Measurements from ENCODE around the gene TMEM205.
"Not testable (repeated sequence)": the region's sequence is repeated elsewhere in the genome, so short reads cannot be mapped to it uniquely, and the experiment has no call there.

Gene TMEM205

DNA sequence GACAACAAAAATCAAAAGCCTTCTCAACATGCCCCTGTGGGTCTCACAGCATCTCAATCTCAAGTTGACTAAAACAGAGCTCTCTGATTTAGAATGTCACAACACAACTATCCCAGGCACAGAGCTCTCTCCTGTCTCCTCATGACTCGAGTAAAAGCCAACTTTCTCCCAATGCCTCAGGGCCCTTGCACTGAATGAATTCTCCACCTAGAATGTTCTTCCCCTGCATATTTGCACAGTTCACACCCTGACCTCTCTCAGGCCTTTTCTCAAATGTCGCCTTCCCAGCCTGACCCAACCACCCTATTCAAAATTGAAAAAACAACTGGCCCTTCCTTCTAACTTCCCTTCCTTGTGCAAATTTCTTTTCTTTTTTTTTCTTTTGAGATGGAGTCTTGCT is 24.7 kb upstream of the TMEM205 start:
- no peak for DNase-seq

DNA sequence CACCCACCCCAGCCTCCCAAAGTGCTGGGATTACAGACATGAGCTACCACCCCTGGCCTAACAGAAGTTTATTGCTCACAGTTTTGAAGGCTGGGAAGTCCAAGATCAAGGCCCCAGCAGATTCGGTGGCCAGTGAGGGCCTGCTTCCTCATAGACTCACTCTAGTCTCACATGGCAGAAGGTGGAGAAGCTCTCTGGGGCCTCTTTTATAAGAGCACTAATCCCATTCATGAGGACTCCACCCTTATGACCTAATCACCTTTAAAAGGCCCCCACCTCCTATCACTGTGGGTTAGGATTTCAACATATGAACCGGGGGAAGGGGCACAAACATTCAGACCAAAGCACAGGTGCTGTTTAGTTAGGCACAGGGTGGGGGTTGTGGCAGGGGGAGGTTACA is 21.5 kb upstream of the TMEM205 start:
- DNase-seq, result no peak

DNA sequence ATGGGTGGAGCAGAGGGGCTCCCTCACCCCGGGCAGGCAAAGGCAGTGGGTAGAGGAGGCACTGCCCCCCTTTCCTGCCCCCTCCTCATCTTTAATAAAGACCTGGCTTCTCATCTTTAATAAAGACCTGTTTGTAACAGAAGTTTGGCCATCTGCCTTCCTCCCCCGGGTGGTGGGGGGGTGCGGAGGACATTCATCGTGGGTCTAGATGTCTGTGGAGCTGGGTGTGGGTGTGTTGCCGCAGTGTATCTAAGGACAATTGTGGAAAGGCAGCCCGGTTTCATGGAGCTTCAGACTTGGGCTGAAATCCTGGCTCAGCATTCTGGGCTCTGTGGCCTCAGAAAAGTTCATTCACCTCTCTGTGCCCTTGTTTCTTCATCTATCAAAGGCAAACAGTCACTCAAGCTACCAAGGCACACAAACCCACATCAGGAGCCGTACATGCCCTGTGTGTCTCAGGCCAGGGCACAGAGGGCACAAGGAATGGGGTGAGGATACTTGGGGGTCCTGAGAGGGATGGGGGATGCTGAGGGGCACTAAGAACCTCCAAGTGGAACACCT is 19.6 kb upstream of the TMEM205 start:
- DNase-seq, result no peak

DNA sequence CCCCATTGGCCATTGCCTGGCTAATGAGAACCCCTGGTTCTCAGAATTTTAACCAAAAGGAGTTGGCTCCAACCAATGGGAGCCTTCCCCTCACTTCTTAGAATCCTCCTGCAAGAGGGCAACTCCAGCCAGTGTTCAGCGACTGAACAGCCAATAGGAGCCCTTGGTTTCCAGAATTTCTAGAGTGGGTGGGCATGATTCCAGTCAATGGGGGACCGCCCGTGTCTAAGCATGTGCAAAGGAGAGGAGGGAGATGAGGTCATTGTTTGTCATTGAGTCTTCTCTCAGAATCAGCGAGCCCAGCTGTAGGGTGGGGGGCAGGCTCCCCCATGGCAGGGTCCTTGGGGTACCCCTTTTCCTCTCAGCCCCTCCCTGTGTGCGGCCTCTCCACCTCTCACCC is 18.9 kb upstream of the TMEM205 start:
- no peak for DNase-seq

DNA sequence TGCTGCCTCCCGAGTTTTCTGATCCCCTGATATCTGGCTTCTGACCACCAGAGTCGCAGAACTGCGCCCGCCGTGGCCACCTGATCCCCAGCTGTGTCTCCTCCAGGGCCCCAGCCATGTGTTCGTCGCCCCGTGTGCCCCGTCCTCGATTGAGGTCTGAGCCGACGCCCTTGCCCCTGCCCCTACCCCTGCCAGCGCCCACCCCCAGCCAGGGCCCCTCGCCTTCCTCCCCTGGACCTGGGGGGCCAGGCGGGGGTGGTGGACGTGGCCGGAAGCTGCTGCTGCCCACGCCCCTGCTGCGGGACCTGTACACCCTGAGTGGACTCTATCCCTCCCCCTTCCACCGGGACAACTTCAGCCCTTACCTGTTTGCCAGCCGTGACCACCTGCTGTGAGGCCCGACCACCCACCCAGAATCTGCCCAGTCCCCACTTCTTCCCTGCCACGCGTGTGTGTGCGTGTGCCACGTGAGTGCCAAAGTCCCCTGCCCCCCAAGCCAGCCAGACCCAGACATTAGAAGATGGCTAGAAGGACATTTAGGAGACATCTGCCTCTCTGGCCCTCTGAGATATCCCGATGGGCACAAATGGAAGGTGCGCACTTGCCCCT is 18.3 kb upstream of the TMEM205 start:
- no peak for DNase-seq

DNA sequence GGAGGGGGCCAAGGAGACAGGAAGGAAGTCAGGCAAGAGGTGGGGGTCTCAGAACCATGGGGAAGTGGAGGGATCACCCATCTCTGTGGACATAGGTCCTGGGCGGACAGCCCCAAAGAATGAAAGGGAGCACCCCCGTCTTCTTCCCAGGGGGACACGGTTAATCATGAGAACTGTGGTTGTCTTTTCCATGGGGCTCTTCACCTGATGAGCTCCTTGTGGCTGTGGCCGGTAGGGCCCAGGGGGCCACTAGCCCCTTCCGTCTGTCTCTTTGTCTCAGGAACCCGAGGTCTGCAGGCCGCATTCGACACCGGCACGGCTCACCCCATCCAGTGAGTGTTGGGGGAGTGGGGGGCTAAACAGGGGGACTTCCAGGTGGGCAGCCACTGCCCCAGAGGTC is 17.8 kb upstream of the TMEM205 start:
- no peak for DNase-seq

DNA sequence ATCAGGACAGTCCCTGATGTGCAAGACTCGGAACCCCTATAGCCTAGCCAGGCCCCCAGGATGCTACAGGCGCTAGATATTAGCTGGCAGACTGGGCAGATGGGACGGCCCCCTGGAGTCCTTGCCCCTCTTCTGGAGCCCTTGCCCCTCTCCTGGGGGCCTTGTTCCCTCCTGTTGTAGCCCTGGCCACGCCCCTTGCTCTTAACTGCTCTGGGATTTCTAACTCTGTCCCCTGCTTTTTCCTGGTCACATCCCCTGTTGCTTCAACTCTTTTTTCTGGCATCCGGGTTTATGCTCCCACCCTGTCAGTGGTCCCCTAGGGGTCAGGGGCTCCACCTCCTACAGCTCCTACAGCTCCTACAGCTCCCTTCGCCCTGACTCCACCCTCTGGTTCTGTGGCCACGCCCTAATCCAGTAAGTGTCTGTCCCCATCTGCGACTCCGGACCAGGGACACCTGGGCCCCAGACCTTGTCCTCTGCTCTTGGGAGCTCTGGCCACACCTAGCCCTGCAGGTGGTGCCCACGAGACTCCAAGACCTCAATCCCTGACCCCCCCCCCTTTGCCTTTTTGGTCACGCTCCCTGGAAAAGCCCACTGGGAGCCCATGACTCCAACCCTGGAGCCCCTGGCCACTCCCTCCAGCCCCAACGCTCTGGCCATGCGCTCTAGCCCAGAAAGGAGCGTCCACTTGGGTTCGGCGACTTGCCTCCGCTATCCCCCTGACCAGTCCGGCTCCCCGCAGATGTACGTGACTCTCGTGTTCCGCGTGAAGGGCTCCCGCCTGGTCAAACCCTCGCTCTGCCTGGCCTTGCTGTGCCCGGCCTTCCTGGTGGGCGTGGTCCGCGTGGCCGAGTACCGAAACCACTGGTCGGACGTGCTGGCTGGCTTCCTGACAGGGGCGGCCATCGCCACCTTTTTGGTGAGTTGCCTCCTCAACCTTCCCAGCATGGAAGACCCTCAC is 16.0 kb upstream of the TMEM205 start:
- DNase-seq, result no peak

DNA sequence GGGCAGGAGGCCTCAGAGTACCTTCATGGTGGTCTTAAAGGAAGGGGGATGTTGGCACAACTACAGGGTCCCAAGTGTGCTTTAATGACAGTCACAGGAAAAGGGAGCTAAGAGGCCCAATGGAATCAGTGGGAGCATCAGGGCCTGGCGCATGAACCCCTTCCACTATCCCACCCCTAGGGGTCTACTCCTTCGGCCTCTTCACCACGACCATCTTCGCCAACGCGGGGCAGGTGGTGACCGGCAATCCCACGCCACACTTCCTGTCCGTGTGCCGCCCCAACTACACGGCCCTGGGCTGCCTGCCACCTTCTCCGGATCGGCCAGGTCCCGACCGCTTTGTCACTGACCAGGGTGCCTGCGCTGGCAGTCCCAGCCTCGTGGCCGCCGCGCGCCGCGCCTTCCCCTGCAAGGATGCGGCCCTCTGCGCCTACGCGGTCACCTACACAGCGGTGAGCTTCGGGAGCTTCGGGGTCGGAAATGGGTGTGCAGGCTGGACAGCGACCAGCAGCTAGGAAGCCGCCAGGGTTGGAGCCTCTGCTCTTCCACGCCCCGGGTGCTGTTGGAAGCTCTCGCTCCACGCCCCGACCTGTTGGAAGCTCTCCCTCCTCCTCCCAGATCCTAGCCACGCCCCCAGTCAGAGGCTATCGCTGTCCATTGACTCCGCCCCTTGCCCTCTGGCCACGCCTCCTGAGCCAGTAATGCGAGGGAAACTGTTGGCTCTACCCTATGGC is 15.1 kb upstream of the TMEM205 start:
- no peak for DNase-seq

DNA sequence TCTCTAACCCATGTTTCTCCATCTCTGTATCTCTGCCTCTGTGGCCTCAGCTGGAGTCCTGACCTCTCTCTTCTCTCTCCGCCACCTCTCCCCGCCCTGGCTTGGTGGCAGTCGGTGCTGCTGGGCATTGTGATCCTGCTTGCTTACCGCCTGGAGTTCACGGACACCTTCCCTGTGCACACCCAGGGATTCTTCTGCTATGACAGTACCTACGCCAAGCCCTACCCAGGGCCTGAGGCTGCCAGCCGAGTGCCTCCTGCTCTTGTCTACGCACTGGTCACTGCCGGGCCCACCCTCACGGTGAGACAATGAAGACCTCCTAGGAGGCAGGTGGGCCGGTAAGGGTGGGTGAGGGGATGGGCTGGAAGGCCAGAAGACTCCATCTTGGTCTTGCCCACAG is 13.4 kb upstream of the TMEM205 start:
- DNase-seq, result no peak

DNA sequence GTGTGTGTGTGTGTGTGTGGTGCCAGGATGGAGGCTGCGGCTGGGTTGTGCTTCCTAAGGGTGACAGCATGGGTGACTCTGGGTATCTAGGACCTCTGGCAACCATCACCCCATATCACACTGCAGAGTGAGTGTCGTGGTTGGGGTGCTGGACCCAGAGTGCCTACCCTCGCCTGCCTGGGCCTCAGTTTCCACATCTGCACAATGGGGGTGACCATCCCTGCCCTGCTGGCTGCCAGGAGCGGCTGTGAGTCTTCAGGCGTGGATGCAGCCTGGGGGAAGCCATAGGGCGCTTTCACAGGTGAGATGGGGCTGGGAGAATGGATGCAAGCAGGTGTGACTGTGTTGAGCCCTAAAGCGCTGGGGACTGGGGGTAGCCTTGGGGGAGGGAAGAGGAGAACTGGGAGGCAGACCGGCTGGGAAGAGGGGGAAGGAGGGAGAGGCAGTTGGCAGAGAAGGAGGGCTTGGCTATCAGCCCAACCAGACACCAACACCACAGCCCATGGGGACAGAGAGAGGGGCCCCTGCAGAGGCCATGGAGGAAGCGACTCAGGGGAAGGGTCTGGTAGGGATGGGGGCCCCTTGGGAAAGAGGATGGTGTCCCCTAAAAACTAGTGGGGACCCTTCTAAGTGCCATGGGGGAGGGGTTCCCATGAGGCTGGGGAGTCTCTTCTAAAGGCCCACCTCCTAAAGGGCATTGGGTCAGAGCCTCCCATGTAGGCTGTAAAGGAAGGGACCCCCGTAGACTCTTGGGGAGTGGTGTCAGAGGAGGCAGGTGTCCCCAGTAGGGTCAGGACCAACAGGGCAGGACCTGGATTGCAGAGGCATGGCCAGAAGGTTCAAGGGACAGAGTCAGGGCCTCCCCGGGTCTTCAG is 10.8 kb upstream of the TMEM205 start:
- DNase-seq, result no peak

DNA sequence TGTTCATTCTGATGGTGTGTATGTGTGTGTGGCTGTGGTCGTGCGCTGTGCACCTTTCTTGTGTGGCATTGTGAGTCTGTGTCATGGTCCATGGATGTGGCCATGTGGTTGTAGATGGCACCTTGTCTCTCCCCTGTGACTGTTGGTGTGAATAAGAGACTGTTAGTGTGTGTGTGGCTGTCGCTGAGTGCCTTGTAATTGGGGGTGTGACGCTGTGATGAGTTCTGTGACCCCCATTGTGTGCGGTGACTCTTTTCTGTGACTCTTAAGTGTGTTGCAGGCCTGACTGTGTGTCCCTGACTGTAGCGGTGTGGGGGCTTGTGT is 10.0 kb upstream of the TMEM205 start:
- DNase-seq, result no peak

DNA sequence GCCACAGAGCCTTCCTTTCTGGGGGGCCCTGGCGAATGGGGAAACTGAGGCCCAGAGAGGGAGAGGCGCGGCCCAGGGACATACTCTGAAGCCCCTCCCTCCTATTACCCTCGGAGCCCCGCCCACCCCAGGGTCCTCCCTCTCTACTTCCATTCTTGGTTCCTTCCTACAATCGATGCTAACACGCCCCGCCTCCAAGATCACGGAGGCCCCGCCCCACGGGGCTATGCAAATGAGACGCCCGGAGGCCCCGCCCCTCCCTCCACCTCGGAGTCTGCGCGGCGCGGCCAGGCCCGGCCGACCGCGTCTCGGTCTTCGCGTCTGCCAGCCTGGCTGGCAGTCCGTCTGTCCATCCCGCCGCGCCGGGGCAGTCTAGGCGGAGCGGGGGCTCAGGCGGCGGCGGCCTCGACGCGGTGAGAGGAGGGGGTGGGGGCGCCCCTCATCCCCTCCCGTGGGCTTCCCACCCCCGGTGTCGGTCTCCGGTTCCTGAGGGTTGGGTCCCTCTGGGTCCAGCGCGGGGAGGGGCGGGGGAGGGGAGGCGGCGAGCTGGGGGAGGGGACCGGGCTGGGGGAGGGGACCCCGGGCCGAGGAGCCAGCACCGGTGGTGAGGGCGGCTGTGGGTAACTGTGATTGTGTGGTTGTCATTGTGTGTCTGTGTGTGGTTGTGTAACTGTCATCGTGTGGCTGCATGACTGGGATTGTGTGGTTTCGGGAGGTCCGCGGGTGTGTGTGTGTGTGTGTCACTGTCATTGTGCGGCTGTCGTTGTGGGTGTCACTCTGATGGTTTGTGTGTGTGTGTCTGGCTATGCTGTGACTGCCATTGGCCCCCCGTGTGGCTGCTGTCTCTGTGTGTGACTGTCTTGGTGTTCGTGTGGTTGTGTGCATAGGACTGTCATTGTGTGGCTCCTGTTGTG is 9.3 kb upstream of the TMEM205 start, which contains the start of gene PLPPR2:
Gene PLPPR2 (plus strand): TSS at position 273 of the 914 bp plus-strand sequence. CDS start 2,242 bp downstream, outside the sequence.
- DNase-seq, result peak; percentile 77

DNA sequence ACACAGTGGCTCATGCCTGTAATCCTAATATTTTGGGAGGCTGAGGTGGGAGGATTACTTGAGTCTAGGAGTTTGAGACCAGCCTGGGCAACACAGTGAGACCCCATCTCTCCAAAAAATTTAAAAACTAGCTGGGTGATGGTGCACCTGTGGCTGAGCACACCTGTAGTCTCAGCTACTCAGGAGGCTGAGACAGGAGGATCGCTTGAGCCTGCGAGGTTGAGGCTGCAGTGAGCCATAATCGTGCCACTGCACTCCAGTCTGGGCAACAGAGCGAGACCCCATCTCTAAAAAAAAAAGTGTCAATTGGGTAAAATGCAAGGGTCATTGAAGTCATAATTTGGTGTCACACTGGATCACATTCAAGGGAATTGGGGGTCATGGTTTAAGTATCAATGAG is 8.0 kb upstream of the TMEM205 start:
- not testable (repeated sequence) for DNase-seq

DNA sequence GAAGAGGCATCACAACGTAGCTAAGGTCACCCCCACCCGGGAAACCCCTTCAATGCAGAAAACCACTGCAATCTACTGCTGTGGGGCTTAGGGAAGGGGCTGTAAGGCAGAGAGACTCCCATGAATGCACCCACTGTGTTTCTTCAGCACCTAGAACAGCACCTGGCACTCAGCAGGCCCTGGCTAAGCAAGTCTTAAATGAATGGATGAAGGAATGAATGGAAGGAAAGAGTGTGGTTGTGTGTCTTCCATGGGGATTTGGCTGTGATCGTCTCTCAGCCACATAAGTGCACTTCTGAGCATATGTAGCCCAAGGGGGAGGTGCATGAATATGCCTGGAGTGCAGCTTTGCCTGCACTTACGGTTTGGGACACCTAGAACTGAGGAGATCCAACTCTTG is 3.1 kb upstream of the TMEM205 start:
- DNase-seq, result no peak

DNA sequence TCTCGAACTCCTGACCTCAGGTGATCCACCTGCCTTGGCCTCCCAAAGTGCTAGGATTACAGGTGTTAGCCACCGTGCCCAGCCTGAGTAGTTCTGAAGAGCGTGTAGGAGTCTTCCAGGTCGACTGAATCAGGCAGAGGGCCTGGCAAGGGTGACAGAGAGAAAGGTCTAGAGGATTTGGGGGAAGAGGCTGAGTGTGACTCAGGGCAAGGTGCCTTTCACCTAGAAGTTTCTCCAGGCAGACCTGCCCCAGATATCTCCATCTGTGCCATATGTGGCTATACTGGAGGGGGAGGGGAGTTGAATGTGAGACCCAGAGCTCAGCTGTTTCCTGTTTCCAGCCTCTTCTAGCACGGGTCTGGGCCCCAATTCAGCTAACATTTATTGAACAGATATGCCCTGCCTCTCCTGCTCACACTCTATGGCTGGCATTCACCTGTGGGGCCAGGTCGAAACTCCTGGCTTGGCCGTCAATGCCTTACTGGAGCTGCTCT is 1.5 kb upstream of the TMEM205 start:
- DNase-seq, result no peak

DNA sequence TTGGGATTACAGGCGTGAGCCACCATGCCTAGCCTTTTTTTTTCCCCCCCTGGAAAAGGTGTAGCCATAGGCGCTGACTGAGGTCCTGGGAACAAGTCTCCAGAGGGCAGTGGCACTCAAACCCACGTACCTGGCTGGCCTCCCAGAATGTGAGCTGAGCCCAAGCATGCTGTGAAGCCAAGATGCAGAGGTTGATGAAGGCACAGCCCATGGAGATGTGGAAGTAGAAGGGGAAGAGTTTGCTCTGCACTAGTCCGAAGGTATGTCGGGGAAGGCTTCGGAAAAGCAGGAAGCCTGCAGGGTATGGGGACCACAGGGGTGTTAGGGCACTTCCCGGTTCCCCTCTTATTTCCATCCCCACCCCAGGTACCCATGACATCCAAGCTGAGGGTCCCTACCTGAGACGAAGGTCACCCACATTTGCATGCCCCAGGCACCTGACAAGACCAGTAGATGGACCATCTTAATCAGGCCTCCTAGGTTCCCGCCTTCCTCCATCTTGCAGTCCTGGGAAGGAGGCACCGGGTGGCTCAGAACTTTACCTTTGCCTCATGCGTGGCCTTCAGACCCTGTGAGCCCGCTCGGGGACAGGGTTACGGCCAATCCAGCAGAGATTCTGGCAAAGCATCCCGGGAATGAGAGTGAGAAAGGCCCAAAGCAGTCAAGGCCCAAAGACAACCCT is 805 bp downstream of the TMEM205 start:
- DNase-seq, result no peak

DNA sequence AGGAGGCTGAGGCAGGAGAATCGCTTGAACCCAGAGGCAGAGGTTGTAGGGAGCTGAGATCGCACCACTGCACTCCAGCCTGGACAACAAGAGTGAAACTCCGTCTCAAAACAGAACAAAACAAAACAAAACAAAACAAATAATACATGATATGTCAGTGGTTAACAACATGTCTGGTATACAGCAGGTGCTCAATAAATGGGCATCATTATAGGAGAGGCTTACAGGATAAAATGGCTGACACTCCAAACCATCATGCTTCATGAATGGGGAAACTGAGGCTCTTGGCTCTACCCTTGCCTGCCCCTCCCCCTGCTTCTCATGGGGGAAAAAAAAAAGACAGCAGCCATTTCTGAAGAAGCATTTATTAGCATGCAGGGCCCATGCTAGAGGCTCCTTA is 3.6 kb downstream of the TMEM205 start:
- no peak for DNase-seq

DNA sequence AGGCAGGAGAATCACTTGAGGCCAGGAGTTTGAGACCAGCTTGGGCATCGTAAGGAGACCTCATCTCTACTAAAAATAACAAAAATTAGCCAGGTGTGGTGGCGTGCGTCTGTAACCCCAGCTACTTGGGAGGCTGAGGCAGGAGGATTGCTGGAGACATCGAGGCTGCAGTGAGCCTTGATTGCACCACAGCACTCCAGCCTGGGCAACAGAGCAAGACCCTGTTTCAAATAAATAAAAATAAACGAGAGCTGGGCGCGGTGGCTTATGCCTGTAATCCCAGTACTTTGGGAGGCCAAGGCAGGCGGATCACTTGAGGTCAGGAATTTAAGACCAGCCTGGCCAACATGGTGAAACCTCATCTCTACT is 6.0 kb downstream of the TMEM205 start:
- DNase-seq, result not testable (repeated sequence)

DNA sequence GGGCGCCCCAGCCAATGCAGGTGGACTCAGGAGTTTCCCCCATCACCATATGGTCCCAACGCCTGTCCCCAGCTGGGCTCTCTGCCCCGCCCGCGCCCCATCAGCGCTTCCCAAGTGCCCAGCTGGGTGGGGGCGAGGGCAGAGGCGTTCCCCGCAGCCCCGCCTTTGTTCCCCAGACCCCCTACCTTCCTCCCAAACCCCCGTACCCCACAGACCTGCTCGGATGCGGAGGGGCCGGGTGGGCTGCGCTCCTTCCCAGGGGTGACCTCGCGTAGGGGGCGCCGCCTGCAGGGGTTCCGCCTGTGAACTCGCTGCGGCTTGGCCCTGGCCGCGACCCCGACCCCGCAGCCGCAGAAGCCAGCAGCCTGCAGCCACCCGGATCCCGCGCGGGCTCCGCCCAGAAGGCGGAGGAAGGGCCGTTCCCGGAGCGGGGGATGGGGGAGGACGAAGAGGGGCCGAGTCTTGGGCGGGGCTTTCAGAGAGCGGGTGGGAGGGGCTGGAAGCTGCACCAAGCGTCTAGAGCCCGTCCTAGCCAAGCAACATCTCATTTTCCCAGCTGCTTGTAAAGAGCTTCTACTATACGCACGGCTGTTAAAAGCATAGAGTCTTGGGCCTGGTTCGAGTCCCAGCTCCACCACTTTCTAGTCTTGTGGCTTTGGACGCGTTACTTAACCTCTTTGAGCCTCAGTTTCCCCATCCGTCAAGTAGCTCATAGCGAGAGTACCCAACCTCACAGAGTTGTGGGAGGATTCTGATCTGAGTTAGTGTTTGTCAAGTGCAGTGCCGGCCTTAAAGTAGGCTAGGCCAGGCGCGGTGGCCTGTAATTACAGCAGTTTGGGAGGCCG is 6.6 kb downstream of the TMEM205 start, which contains the start of gene RAB3D:
Gene RAB3D (minus strand): TSS at position 404 of the 845 bp plus-strand sequence. CDS start 2,258 bp downstream, outside the sequence.
- DNase-seq, result peak; percentile 75
